GM21367 (cell line): ENCODE measurements around the gene ZNF418.
"Not testable (repeated sequence)": the region's sequence is repeated elsewhere in the genome, so short reads cannot be mapped to it uniquely, and the experiment has no call there.

Experiments
- ATAC-seq: cut with Tn5 transposase; IDR thresholded peaks from one replicate; pipeline ENCODE4 v1.9.1; 2021; ENCODE audit not compliant: unreplicated experiment

The ZNF418 gene

GRCh38 chr19:57890706-57891105 is 44.5 kb downstream of the ZNF418 start:
- ATAC-seq = not testable (repeated sequence)

- ATAC-seq = peak; percentile 62
Observed at GRCh38 chr19:57888560-57889231, 46.5 kb downstream of the ZNF418 start, which contains the start of gene ZNF814. TSS of gene ZNF814 (minus strand) at chr19:57889037. CDS start at chr19:57888802, 235 bp downstream.

- ATAC-seq = no peak
Observed at GRCh38 chr19:57888107-57888559, 47.1 kb downstream of the ZNF418 start.

GRCh38 chr19:57887195-57887941 is 47.8 kb downstream of the ZNF418 start:
- no peak for ATAC-seq

GRCh38 chr19:57886046-57886445 is 49.2 kb downstream of the ZNF418 start:
- ATAC-seq = no peak

- ATAC-seq = not testable (repeated sequence)
Observed at GRCh38 chr19:57873883-57874799, 61.1 kb downstream of the ZNF418 start.

GRCh38 chr19:57872450-57872849 is 62.8 kb downstream of the ZNF418 start:
- ATAC-seq = no peak
